Lung (tissue), 12 donors: ENCODE results near the gene NFE2L2. TPM values are rescaled to one million over a fixed set of nuclear protein-coding genes. Genes with fewer than 3 reads are reported as not detected.

Experiments used
- ATAC-seq: fragments of 200-7000 bp; cut with Tn5 transposase; one replicate; pipeline ENCODE4 v1.9.1; 2020; ENCODE audit warnings: moderate number of reproducible peaks; ENCODE audit not compliant: insufficient read depth, low FRiP score
- DNase-seq, 3 donors: peaks; one replicate each; pipeline ENCODE4 v3.0.0-alpha.2; 2013 to 2017
- H3K27ac ChIP-seq, 2 donors: one replicate each; pipeline ENCODE4 v1.5.1; 2013; ENCODE audit warnings: mild to moderate bottlenecking in 2 of 2, moderate library complexity in 2 of 2, control low read depth in 1 of 2, inconsistent platforms in 1 of 2, low read depth in 1 of 2, low read length in 1 of 2
- H3K27me3 ChIP-seq, 3 donors: one replicate each; pipeline ENCODE4 v1.5.1; 2013; ENCODE audit warnings: low read length in 2 of 3; ENCODE audit not compliant: control insufficient read depth in 3 of 3, insufficient read depth in 3 of 3
- H3K36me3 ChIP-seq, 4 donors: one replicate each; pipeline ENCODE4 v1.5.1; 2013; ENCODE audit warnings: low read length in 4 of 4, mild to moderate bottlenecking in 1 of 4, moderate library complexity in 1 of 4; ENCODE audit not compliant: control insufficient read depth in 4 of 4, insufficient read depth in 4 of 4
- H3K4me1 ChIP-seq, 5 donors: one replicate each; pipeline ENCODE4 v1.5.1; 2013; ENCODE audit warnings: low read length in 5 of 5, mild to moderate bottlenecking in 2 of 5, moderate library complexity in 1 of 5; ENCODE audit not compliant: control insufficient read depth in 5 of 5, insufficient read depth in 5 of 5
- H3K4me3 ChIP-seq: one replicate; pipeline ENCODE4 v1.5.1; 2013; ENCODE audit warnings: mild to moderate bottlenecking, control low read depth, moderate library complexity
- H3K9ac ChIP-seq, 2 donors: one replicate each; pipeline ENCODE4 v1.5.1; 2013; ENCODE audit warnings: low read length in 2 of 2, control low read depth in 1 of 2; ENCODE audit not compliant: insufficient read depth in 1 of 2
- H3K9me3 ChIP-seq, 4 donors: one replicate each; pipeline ENCODE4 v1.5.1; 2013; ENCODE audit warnings: low read length in 3 of 4, mild to moderate bottlenecking in 1 of 4, moderate library complexity in 1 of 4; ENCODE audit not compliant: control insufficient read depth in 4 of 4, insufficient read depth in 3 of 4
- WGBS, 2 donors: extraction: QIAGEN DNeasy Blood & Tissue Kit; methylation state at CpG; one replicate each; pipeline ENCODE4 v1.1.7; 2013; 5-methylcytosine and 5-hydroxymethylcytosine counted together
- polyA plus RNA-seq, 2 donors: library from polyadenylated mRNA; stranded (reverse); fragments of 200-250 nt; gene quantifications; one replicate each; pipeline ENCODE4 v1.2.1, GENCODE V29; 2013
- total RNA-seq, 2 donors: library from RNA; depleted of rRNA in 1 of 2; stranded (reverse); fragments of >200 nt in 1 of 2; gene quantifications; one replicate each; pipeline ENCODE4 v1.2.1, GENCODE V29; 2014 to 2021
- TF ChIP-seq, protein P1 (sequence below): IDR thresholded peaks from 2 replicates; pipeline ENCODE4 v1.5.1; 2012; ENCODE audit warnings: mild to moderate bottlenecking; ENCODE audit errors: control extremely low read depth, extremely low read depth
- donor health status: control.
- donor health status: control.
- donor health status: Bipolar disorder and iron deficiency.
- donor health status: healthy.
- donor health status: DM: yes; HTN: yes; CAD: no.

NFE2L2 gene
- total and polyA plus RNA-seq, 4 donors, result 45.5 to 145 (median 80.6) TPM

DNA sequence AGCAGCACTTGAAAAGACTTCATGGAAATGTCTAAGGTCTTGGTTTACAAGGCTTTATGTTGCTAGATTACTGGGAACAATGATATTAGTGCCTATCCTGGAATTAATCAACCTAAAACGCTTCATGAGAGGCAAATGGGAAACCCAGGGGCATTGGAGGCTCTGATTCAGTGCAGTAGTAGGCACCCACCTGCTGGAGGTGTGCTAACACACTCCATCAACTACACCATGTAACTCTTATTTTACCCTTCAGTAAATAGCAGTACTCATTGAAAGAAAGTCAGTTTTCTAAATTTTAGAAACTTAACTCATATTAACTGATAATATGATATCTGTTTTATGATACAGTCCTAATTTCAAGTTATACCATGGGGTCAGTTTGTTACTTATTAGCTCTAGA is 69.3 kb downstream of the NFE2L2 start:
- Histone ChIP-seq H3K27ac (no peak overlapping the region), H3K36me3 (no peaks in the 10 kb centered on the region), H3K4me3 (no peak overlapping the region), H3K27me3 (peaks cover 0 to 2% (median 0%) of the 10 kb centered on the region in 3 donors), H3K9ac (no peak overlapping the region), H3K9me3 (no peaks in the 10 kb centered on the region), H3K4me1 (no peaks in the 10 kb centered on the region)
- ATAC-seq (no peak), DNase-seq (no peak)
- WGBS, 2 donors, result 77 to 84% methylated on average over 1 of the region's 1 CpG
- TF ChIP-seq, protein P1, sequence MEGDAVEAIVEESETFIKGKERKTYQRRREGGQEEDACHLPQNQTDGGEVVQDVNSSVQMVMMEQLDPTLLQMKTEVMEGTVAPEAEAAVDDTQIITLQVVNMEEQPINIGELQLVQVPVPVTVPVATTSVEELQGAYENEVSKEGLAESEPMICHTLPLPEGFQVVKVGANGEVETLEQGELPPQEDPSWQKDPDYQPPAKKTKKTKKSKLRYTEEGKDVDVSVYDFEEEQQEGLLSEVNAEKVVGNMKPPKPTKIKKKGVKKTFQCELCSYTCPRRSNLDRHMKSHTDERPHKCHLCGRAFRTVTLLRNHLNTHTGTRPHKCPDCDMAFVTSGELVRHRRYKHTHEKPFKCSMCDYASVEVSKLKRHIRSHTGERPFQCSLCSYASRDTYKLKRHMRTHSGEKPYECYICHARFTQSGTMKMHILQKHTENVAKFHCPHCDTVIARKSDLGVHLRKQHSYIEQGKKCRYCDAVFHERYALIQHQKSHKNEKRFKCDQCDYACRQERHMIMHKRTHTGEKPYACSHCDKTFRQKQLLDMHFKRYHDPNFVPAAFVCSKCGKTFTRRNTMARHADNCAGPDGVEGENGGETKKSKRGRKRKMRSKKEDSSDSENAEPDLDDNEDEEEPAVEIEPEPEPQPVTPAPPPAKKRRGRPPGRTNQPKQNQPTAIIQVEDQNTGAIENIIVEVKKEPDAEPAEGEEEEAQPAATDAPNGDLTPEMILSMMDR, result no peak

DNA sequence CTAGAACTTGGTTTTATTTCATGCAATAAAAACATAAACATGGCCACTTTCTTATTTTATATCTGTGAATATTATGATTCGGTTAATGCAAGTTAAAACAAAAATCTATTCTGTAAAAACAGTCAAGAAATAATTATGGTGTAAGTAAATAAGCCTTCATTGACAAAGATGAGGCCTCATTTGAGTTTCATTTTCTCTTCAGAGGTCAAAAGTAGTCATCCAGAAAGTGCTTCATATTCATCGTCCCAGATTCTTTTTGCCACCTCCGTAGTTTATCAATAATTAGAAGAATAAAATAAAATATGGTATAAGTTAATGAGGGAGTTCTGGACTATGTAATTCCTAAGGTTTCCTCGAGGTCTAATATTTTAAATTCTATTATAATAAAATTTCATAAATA is 71.3 kb downstream of the NFE2L2 start:
- ATAC-seq, result no peak
- H3K27ac ChIP-seq, result no peak overlapping the region
- H3K4me1 ChIP-seq, result peaks cover 0 to 2% (median 0%) of the 10 kb centered on the region in 5 donors
- H3K36me3 ChIP-seq, result no peaks in the 10 kb centered on the region
- peaks cover 0 to 2% (median 0%) of the 10 kb centered on the region in 3 donors for H3K27me3 ChIP-seq
- H3K4me3 ChIP-seq, result no peak overlapping the region
- TF ChIP-seq, protein P1, result no peak
- WGBS, 2 donors, result 87 to 96% methylated on average over 4 of the region's 4 CpGs
- H3K9ac ChIP-seq, result no peak overlapping the region
- no peak for DNase-seq
- no peaks in the 10 kb centered on the region for H3K9me3 ChIP-seq

DNA sequence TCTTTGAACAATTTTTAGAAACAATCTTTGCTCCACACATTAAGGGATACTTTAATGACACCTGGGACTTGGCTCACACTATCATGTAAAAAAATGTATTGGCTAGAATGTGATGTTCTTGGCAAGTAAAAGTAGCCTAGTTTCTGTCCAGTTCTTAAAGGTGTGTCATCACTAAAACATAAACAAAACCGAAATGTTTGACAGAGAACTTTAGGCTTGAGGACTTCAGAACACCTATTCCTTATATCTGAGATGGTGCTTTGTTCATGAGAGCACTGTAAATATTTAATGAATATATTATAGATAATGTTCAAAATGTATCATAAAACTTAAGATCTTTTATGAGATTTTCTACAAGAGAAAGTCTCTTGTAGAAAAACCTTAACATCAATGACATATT is 71.7 kb downstream of the NFE2L2 start:
- TF ChIP-seq, protein P1, result no peak
- no peaks in the 10 kb centered on the region for H3K9me3 ChIP-seq
- H3K27me3 ChIP-seq, result peaks cover 0 to 2% (median 0%) of the 10 kb centered on the region in 3 donors
- no peak overlapping the region for H3K9ac ChIP-seq
- H3K4me3 ChIP-seq, result no peak overlapping the region
- no peak for ATAC-seq
- WGBS, 2 donors, result 74 to 81% methylated on average over 1 of the region's 1 CpG
- H3K4me1 ChIP-seq, result peaks cover 0 to 2% (median 0%) of the 10 kb centered on the region in 5 donors
- DNase-seq, result no peak
- no peak overlapping the region for H3K27ac ChIP-seq
- no peaks in the 10 kb centered on the region for H3K36me3 ChIP-seq

DNA sequence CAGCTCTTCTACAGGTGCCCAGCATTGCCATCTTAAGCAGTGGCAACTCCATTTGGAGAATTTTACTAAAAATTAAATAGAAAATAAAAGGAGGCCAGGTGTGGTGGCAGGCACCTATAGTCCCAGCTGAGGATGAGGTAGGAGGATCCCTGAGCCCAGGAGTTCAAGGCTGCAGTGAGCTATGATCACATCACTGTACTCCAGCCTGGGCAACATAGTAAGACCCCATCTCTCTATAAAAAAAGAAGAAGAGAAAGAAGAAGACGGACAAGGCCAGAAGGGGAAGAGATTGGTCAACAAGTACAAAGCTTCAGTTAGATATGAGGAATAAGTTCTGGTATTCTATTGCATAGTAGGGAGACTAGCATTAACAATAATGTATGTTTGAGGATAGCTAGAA is 73.6 kb downstream of the NFE2L2 start:
- TF ChIP-seq, protein P1, result no peak
- ATAC-seq (no peak), DNase-seq (no peak)
- Histone ChIP-seq H3K4me1 (peaks cover 0 to 2% (median 0%) of the 10 kb centered on the region in 5 donors), H3K9me3 (no peaks in the 10 kb centered on the region), H3K36me3 (no peaks in the 10 kb centered on the region), H3K27me3 (peaks cover 0 to 2% (median 0%) of the 10 kb centered on the region in 3 donors), H3K4me3 (no peak overlapping the region), H3K27ac (no peak overlapping the region), H3K9ac (no peak overlapping the region)
- 50 to 79% methylated on average over 1 of the region's 1 CpG for WGBS, 2 donors
